Lung microvascular endothelial cell (primary cell): ENCODE data around the gene CCL26. TPM values are rescaled to one million over a fixed set of nuclear protein-coding genes. Genes with fewer than 3 reads are reported as not detected.
A peak's percentile ranks its signal among the peaks of the same experiment; 100 is the strongest.
"Not testable (repeated sequence)": the region's sequence is repeated elsewhere in the genome, so short reads cannot be mapped to it uniquely, and the experiment has no call there.

Experiments used
- DNase-seq, 2 donors: peaks; one replicate each; pipeline versions ENCODE4 v3.0.0 to v3.0.0-alpha.2; 2010; ENCODE audit warnings: low read depth in 2 of 2
- total RNA-seq: library from RNA; depleted of rRNA; stranded (reverse); fragments of >200 nt; gene quantifications from 2 replicates; pipeline ENCODE4 v1.2.1, GENCODE V29; 2014

The CCL26 gene
- total RNA-seq, 1 donor from 2014 or later, result not detected

GRCh38 chr7:75792567-75792966 lies 20.6 kb upstream of the CCL26 start:
- not testable (repeated sequence) for DNase-seq

GRCh38 chr7:75789361-75789924 lies 17.4 kb upstream of the CCL26 start:
- no peak for DNase-seq

- DNase-seq, result not testable (repeated sequence)
Measured at GRCh38 chr7:75788154-75788847, 16.3 kb upstream of the CCL26 start.

- DNase-seq, result not testable (repeated sequence)
Measured at GRCh38 chr7:75783058-75783457, 11.0 kb upstream of the CCL26 start.

- DNase-seq, result not testable (repeated sequence)
Measured at GRCh38 chr7:75780647-75781273, 8.7 kb upstream of the CCL26 start.

- DNase-seq, result not testable (repeated sequence)
Measured at GRCh38 chr7:75779516-75779915, 7.5 kb upstream of the CCL26 start.

GRCh38 chr7:75779035-75779434 lies 7.0 kb upstream of the CCL26 start:
- not testable (repeated sequence) for DNase-seq

GRCh38 chr7:75776295-75776971 lies 4.4 kb upstream of the CCL26 start:
- peak; percentile 52 to 75 for DNase-seq

- not testable (repeated sequence) for DNase-seq
Measured at GRCh38 chr7:75773958-75774357, 1.9 kb upstream of the CCL26 start.

- DNase-seq, result no peak
Measured at GRCh38 chr7:75771224-75771623, 787 bp downstream of the CCL26 start.

- peak; percentile 69 to 75 for DNase-seq
Measured at GRCh38 chr7:75762350-75762917, 9.6 kb downstream of the CCL26 start.

- DNase-seq, result not testable (repeated sequence)
Measured at GRCh38 chr7:75761801-75762200, 10.2 kb downstream of the CCL26 start.

- no peak for DNase-seq
Measured at GRCh38 chr7:75758491-75758890, 13.5 kb downstream of the CCL26 start.

- DNase-seq, result no peak
Measured at GRCh38 chr7:75757860-75758259, 14.2 kb downstream of the CCL26 start.

- peak; percentile 73 to 79 for DNase-seq
Measured at GRCh38 chr7:75756991-75757676, 14.9 kb downstream of the CCL26 start.

- DNase-seq, result no peak
Measured at GRCh38 chr7:75756206-75756990, 15.6 kb downstream of the CCL26 start.

GRCh38 chr7:75743455-75743859 lies 28.6 kb downstream of the CCL26 start:
- DNase-seq, result no peak

GRCh38 chr7:75740846-75741497 lies 31.0 kb downstream of the CCL26 start:
- no peak for DNase-seq

- DNase-seq, result peak in 1 of 2 donors; percentile 43
Measured at GRCh38 chr7:75739796-75740672, 32.0 kb downstream of the CCL26 start.
